IMR-90 (cell line): Measurements from ENCODE around the gene NTPCR. TPM values are rescaled to one million over a fixed set of nuclear protein-coding genes. Genes with fewer than 3 reads are reported as not detected.

ENCODE experiments used
- ATAC-seq: fragments of 200-7000 bp; cut with Tn5 transposase; 2 replicates; pipeline ENCODE4 v1.9.1; 2020; ENCODE audit warnings: low read depth, mild to moderate bottlenecking, moderate library complexity
- BruUV-seq: library from RNA; stranded (reverse); fragments of 400-500 nt; replicated peaks from 2 replicates; lab custom pipeline; 2021; lab: Mats Ljungman, UMichigan
- CTCF ChIA-PET: fragments of 300-600 bp; formaldehyde crosslinking; extraction: SDS; loops from one replicate; lab custom pipeline; 2021; ENCODE audit warnings: antibody characterized with exemption; lab: Yijun Ruan, JAX
- POLR2A ChIA-PET: fragments of 300-600 bp; sonication (Branson Sonifier 250); formaldehyde crosslinking; loops from one replicate; lab custom pipeline; 2022; ENCODE audit warnings: antibody characterized with exemption; ENCODE audit not compliant: unreplicated experiment; lab: Charles Lee
- DNase-seq: peaks from one replicate; pipeline ENCODE4 v3.0.0; 2013
- H2AFZ ChIP-seq: replicated peaks from 2 replicates; pipeline ENCODE3; 2013; ENCODE audit warnings: low read length, mild to moderate bottlenecking; ENCODE audit not compliant: poor library complexity
- H2AK5ac ChIP-seq: 2 replicates; pipeline ENCODE4 v1.6.1; 2013; ENCODE audit warnings: low read depth, low read length, inconsistent platforms
- H2AK9ac ChIP-seq: replicated peaks from 2 replicates; pipeline ENCODE3; 2013; ENCODE audit warnings: mild to moderate bottlenecking, low read depth, low read length, moderate library complexity; ENCODE audit not compliant: poor library complexity
- H2BK120ac ChIP-seq: 2 replicates; pipeline ENCODE4 v1.6.1; 2013; ENCODE audit warnings: low read depth, low read length, inconsistent platforms
- H2BK15ac ChIP-seq: 3 replicates; pipeline ENCODE4 v1.6.1; 2013; ENCODE audit warnings: low read depth, low read length, inconsistent platforms
- H2BK20ac ChIP-seq: 2 replicates; pipeline ENCODE4 v1.6.1; 2013; ENCODE audit warnings: low read depth, mild to moderate bottlenecking, inconsistent platforms, low read length, moderate library complexity
- H2BK5ac ChIP-seq: 2 replicates; pipeline ENCODE4 v1.6.1; 2013; ENCODE audit warnings: mild to moderate bottlenecking, low read depth, low read length, inconsistent platforms; ENCODE audit not compliant: poor library complexity, severe bottlenecking
- H3K14ac ChIP-seq: replicated peaks from 2 replicates; pipeline ENCODE4 v1.6.1; 2013; ENCODE audit warnings: low read depth, low read length, inconsistent platforms
- H3K18ac ChIP-seq: 2 replicates; pipeline ENCODE4 v1.6.1; 2013; ENCODE audit warnings: low read depth, low read length, control low read depth
- H3K23ac ChIP-seq: 2 replicates; pipeline ENCODE4 v1.6.1; 2013; ENCODE audit warnings: low read depth, low read length, inconsistent platforms
- H3K27ac ChIP-seq: 2 replicates; pipeline ENCODE4 v1.5.1; 2013; ENCODE audit warnings: mild to moderate bottlenecking, control low read depth, low read length; ENCODE audit not compliant: insufficient read depth
- H3K27me3 ChIP-seq: 2 replicates; pipeline ENCODE4 v1.6.1; 2013; ENCODE audit warnings: low read length; ENCODE audit not compliant: control insufficient read depth, insufficient read depth
- H3K36me3 ChIP-seq: 2 replicates; pipeline ENCODE4 v1.6.1; 2013; ENCODE audit warnings: low read length, mixed read lengths; ENCODE audit not compliant: control insufficient read depth, insufficient read depth
- H3K4ac ChIP-seq: 2 replicates; pipeline ENCODE4 v1.6.1; 2013; ENCODE audit warnings: low read depth, low read length, inconsistent platforms
- H3K4me1 ChIP-seq: 2 replicates; pipeline ENCODE4 v1.6.1; 2013; ENCODE audit warnings: low read length, mixed read lengths; ENCODE audit not compliant: control insufficient read depth, insufficient read depth
- H3K4me2 ChIP-seq: 2 replicates; pipeline ENCODE4 v1.6.1; 2013; ENCODE audit warnings: low read depth, mild to moderate bottlenecking, control low read depth, low read length, moderate library complexity
- H3K4me3 ChIP-seq: 2 replicates; pipeline ENCODE4 v1.5.1; 2013; ENCODE audit warnings: low read depth, mild to moderate bottlenecking, control low read depth, low read length, moderate library complexity; ENCODE audit not compliant: insufficient read depth
- H3K56ac ChIP-seq: 2 replicates; pipeline ENCODE4 v1.6.1; 2013; ENCODE audit warnings: low read length, inconsistent platforms; ENCODE audit not compliant: insufficient read depth; ENCODE audit errors: extremely low read depth
- H3K79me1 ChIP-seq, 2 experiments: 2 replicates each; pipeline ENCODE4 v1.6.1; 2013; ENCODE audit warnings: low read length in 2 of 2, inconsistent platforms in 1 of 2, low read depth in 1 of 2
- H3K9ac ChIP-seq: 2 replicates; pipeline ENCODE4 v1.6.1; 2013; ENCODE audit warnings: low read depth, low read length, control low read depth
- H3K9me1 ChIP-seq: 2 replicates; pipeline ENCODE4 v1.6.1; 2013; ENCODE audit warnings: low read length, inconsistent platforms; ENCODE audit not compliant: insufficient read depth
- H3K9me3 ChIP-seq: 2 replicates; pipeline ENCODE4 v1.6.1; 2013; ENCODE audit warnings: low read length; ENCODE audit not compliant: control insufficient read depth, insufficient read depth
- H4K20me1 ChIP-seq: 2 replicates; pipeline ENCODE4 v1.6.1; 2013; ENCODE audit warnings: low read length, inconsistent platforms; ENCODE audit not compliant: insufficient read depth
- H4K5ac ChIP-seq: 2 replicates; pipeline ENCODE4 v1.6.1; 2013; ENCODE audit warnings: mild to moderate bottlenecking, low read depth, low read length, control low read depth
- H4K8ac ChIP-seq, 2 experiments: 2 replicates each; pipeline ENCODE4 v1.6.1; 2013; ENCODE audit warnings: low read depth in 2 of 2, low read length in 2 of 2, control low read depth in 1 of 2, inconsistent platforms in 1 of 2
- H4K91ac ChIP-seq: 2 replicates; pipeline ENCODE4 v1.6.1; 2013; ENCODE audit warnings: low read depth, low read length, inconsistent platforms; ENCODE audit not compliant: insufficient read depth
- BHLHE40 ChIP-seq: fragments of 150-350 bp; IDR thresholded peaks from 2 replicates; pipeline ENCODE4 v1.6.1; 2016; ENCODE audit warnings: mild to moderate bottlenecking, low read depth, low read length
- CHD1 ChIP-seq: IDR thresholded peaks from 2 replicates; pipeline ENCODE4 v1.6.1; 2012; ENCODE audit warnings: low read depth, low read length, improper control_type of control experiment
- FOS ChIP-seq: fragments of 150-350 bp; IDR thresholded peaks from 2 replicates; pipeline ENCODE4 v1.6.1; 2016; ENCODE audit warnings: low read depth, low read length
- MAFK ChIP-seq: IDR thresholded peaks from 2 replicates; pipeline ENCODE4 v1.6.1; 2012; ENCODE audit warnings: low read depth, low read length, improper control_type of control experiment
- MAZ ChIP-seq: IDR thresholded peaks from 2 replicates; pipeline ENCODE4 v1.6.1; 2012; ENCODE audit warnings: low read depth, mild to moderate bottlenecking, low read length, improper control_type of control experiment, moderate library complexity, borderline replicate concordance
- MXI1 ChIP-seq: IDR thresholded peaks from 2 replicates; pipeline ENCODE4 v1.6.1; 2012; ENCODE audit warnings: low read depth, mild to moderate bottlenecking, low read length, moderate library complexity, borderline replicate concordance
- NFE2L2 ChIP-seq: fragments of 150-350 bp; IDR thresholded peaks from 2 replicates; pipeline ENCODE4 v1.6.1; 2016; ENCODE audit warnings: low read depth, mild to moderate bottlenecking, low read length
- RAD21 ChIP-seq: IDR thresholded peaks from 2 replicates; pipeline ENCODE4 v1.6.1; 2012; ENCODE audit warnings: low read length, improper control_type of control experiment
- SMC3 ChIP-seq: fragments of 150-350 bp; IDR thresholded peaks from 2 replicates; pipeline ENCODE4 v1.6.1; 2016; ENCODE audit warnings: low read depth, mild to moderate bottlenecking, antibody characterized with exemption, low read length, moderate library complexity
- WGBS, 2 experiments: methylation state at CpG; one replicate each; pipeline versions ENCODE4 v1.1.5 to v1.1.7; 2013; ENCODE audit warnings: missing lambda C conversion rate in 2 of 2; ENCODE audit not compliant: insufficient read length in 1 of 2; ENCODE audit errors: extremely low coverage in 2 of 2; 5-methylcytosine and 5-hydroxymethylcytosine counted together
- dilution Hi-C: fragments of 300-500 bp; cut with HindIII; formaldehyde crosslinking; loops from one replicate; pipeline ENCODE4 v1.14.3; 2018; ENCODE audit warnings: low sequenced_read_pairs; ENCODE audit not compliant: unreplicated experiment
- in situ Hi-C: fragments of 300-500 bp; cut with MboI; formaldehyde crosslinking; loops from 3 replicates; pipeline ENCODE4 v1.14.3; 2019; ENCODE audit warnings: low sequenced_read_pairs, inconsistent platforms, mixed read lengths
- intact Hi-C: fragments of 100-400 bp; cut with micrococcal nuclease; formaldehyde crosslinking; loops from 2 replicates; pipeline ENCODE4 v1.10.0; 2022
- polyA plus RNA-seq, 3 experiments: library from polyadenylated mRNA; depleted of rRNA; stranded (reverse); fragments of >200 nt; gene quantifications; 2 replicates each; pipeline ENCODE4 v1.2.3, GENCODE V29; 2012; ENCODE audit warnings: low replicate concordance in 1 of 3
- total RNA-seq: library from RNA; depleted of rRNA; stranded (reverse); fragments of >200 nt; gene quantifications from 2 replicates; pipeline ENCODE4 v1.2.3, GENCODE V29; 2012
- TF ChIP-seq, protein P1 (sequence below): conservative IDR thresholded peaks from 2 replicates; pipeline ENCODE4 v1.5.1; 2012; ENCODE audit warnings: mild to moderate bottlenecking, low read depth, low read length, improper control_type of control experiment

NTPCR gene
- total and polyA plus RNA-seq, 2 of the 4 experiments (the other 2 are of a cell fraction) = 13.3 to 16.5 TPM

DNA sequence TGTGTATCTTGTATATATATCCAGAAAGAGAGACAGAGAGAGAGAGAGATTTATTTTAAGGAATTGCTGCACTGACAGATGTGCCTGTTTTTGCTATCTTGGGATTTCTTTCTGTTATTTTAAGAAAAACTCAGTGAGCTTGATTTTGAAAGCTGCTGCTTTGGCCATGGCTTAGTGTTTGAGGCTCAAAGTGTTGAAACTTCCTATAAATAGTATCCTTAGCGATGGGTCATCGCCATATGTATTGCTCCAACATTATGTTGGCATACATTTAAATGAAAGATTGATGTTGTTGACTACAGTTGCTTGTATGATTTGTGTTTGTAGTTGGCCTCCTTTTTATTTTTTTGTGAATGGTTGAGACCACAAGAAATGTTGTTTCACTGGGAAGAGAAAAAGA, 29.0 kb upstream of the NTPCR start:
- H3K18ac ChIP-seq = no peak overlapping the region
- 0 out of 2 replicates have a peak, but pooled peaks cover 3% of the 10 kb centered on the region for H3K9me1 ChIP-seq
- ATAC-seq (no peak), DNase-seq (no peak)
- H3K14ac ChIP-seq = no peak overlapping the region
- no peak overlapping the region for H4K8ac ChIP-seq
- no CpG with 5 or more reads among the region's 2 CpGs for WGBS, 2 experiments
- dilution Hi-C loops = no loop called here
- no peak overlapping the region for H2BK20ac ChIP-seq
- no peak overlapping the region for H3K27ac ChIP-seq
- no peak overlapping the region for H2BK5ac ChIP-seq
- H3K36me3 ChIP-seq = no peaks in the 10 kb centered on the region
- H3K9ac ChIP-seq = no peak overlapping the region
- H4K5ac ChIP-seq = no peak overlapping the region
- H3K4me3 ChIP-seq = no peak overlapping the region
- no peaks in the 10 kb centered on the region for H3K4me1 ChIP-seq
- ChIA-PET CTCF (no interaction called here), POLR2A (no interaction called here)
- H2AFZ ChIP-seq = no peak overlapping the region
- no TSS peak for BruUV-seq
- no peak overlapping the region for H3K4me2 ChIP-seq
- no peak overlapping the region for H3K4ac ChIP-seq
- H4K91ac ChIP-seq = no peak overlapping the region
- H3K27me3 ChIP-seq = no peaks in the 10 kb centered on the region
- no peak overlapping the region for H2BK120ac ChIP-seq
- H2BK15ac ChIP-seq = no peak overlapping the region
- no peak overlapping the region for H3K56ac ChIP-seq
- no peak overlapping the region for H3K23ac ChIP-seq
- TF ChIP-seq SMC3 = no peak
- no peak for TF ChIP-seq MXI1
- TF ChIP-seq RAD21 = no peak
- TF ChIP-seq MAFK = no peak
- TF ChIP-seq FOS = no peak
- TF ChIP-seq NFE2L2 = no peak
- no peak for TF ChIP-seq MAZ
- TF ChIP-seq, protein P1, sequence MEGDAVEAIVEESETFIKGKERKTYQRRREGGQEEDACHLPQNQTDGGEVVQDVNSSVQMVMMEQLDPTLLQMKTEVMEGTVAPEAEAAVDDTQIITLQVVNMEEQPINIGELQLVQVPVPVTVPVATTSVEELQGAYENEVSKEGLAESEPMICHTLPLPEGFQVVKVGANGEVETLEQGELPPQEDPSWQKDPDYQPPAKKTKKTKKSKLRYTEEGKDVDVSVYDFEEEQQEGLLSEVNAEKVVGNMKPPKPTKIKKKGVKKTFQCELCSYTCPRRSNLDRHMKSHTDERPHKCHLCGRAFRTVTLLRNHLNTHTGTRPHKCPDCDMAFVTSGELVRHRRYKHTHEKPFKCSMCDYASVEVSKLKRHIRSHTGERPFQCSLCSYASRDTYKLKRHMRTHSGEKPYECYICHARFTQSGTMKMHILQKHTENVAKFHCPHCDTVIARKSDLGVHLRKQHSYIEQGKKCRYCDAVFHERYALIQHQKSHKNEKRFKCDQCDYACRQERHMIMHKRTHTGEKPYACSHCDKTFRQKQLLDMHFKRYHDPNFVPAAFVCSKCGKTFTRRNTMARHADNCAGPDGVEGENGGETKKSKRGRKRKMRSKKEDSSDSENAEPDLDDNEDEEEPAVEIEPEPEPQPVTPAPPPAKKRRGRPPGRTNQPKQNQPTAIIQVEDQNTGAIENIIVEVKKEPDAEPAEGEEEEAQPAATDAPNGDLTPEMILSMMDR = no peak
- no peak for TF ChIP-seq BHLHE40
- no peak for TF ChIP-seq CHD1
- H3K9me3 ChIP-seq = no peaks in the 10 kb centered on the region
- no peak overlapping the region for H2AK5ac ChIP-seq
- intact Hi-C loops = no loop called here
- in situ Hi-C loops = no loop called here
- no peaks in the 10 kb centered on the region for H3K79me1 ChIP-seq
- no peaks in the 10 kb centered on the region for H4K20me1 ChIP-seq
- H2AK9ac ChIP-seq = no peak overlapping the region
